SK-N-SH (cell line): ENCODE data around the gene EDDM13.

ENCODE experiments used
- ELF1 ChIP-seq: IDR thresholded peaks from 2 replicates; pipeline ENCODE4 v1.4.0; 2012
- EP300 ChIP-seq, 2 experiments: IDR thresholded peaks; 2 replicates each; pipeline versions ENCODE4 v1.4.0 to v1.6.1; 2012; ENCODE audit warnings: borderline replicate concordance in 1 of 2, low read depth in 1 of 2, low read length in 1 of 2
- POLR2AphosphoS5 ChIP-seq: IDR thresholded peaks from 2 replicates; pipeline ENCODE4 v1.6.1; 2012; ENCODE audit warnings: low read depth, low read length
- RFX5 ChIP-seq: IDR thresholded peaks from 2 replicates; pipeline ENCODE4 v1.6.1; 2012; ENCODE audit warnings: mild to moderate bottlenecking, improper control_type of control experiment, low read length
- SIN3A ChIP-seq: IDR thresholded peaks from 2 replicates; pipeline ENCODE4 v1.6.1; 2012; ENCODE audit warnings: low read depth, mild to moderate bottlenecking, low read length, moderate library complexity, borderline replicate concordance
- SMC3 ChIP-seq: IDR thresholded peaks from 2 replicates; pipeline ENCODE4 v1.6.1; 2012; ENCODE audit warnings: low read depth, low read length, improper control_type of control experiment
- USF1 ChIP-seq: IDR thresholded peaks from 2 replicates; pipeline ENCODE4 v1.4.0; 2012; ENCODE audit warnings: low read depth, borderline replicate concordance
- YY1 ChIP-seq: IDR thresholded peaks from 2 replicates; pipeline ENCODE4 v1.4.0; 2012; ENCODE audit warnings: low read depth, mild to moderate bottlenecking
- TF ChIP-seq, protein P1 (sequence below): IDR thresholded peaks from 2 replicates; pipeline ENCODE4 v1.6.1; 2012; ENCODE audit warnings: mild to moderate bottlenecking, low read depth, low read length, moderate library complexity
- TF ChIP-seq, protein P2 (sequence below): fragments of 200-600 bp; sonication (generic); IDR thresholded peaks from 2 replicates; pipeline ENCODE4 v1.6.1; 2017; ENCODE audit warnings: antibody characterized with exemption, mild to moderate bottlenecking, moderate library complexity

- TF ChIP-seq ELF1 (no peak), POLR2AphosphoS5 (no peak), SIN3A (no peak), USF1 (no peak), RFX5 (no peak), SMC3 (no peak), EP300 (IDR thresholded peaks at IDR 0.05; ENCODE audit: borderline replicate concordance in 1 of 2, low read depth in 1 of 2, low read length in 1 of 2) (no peak), YY1 (no peak)
- TF ChIP-seq, protein P1, sequence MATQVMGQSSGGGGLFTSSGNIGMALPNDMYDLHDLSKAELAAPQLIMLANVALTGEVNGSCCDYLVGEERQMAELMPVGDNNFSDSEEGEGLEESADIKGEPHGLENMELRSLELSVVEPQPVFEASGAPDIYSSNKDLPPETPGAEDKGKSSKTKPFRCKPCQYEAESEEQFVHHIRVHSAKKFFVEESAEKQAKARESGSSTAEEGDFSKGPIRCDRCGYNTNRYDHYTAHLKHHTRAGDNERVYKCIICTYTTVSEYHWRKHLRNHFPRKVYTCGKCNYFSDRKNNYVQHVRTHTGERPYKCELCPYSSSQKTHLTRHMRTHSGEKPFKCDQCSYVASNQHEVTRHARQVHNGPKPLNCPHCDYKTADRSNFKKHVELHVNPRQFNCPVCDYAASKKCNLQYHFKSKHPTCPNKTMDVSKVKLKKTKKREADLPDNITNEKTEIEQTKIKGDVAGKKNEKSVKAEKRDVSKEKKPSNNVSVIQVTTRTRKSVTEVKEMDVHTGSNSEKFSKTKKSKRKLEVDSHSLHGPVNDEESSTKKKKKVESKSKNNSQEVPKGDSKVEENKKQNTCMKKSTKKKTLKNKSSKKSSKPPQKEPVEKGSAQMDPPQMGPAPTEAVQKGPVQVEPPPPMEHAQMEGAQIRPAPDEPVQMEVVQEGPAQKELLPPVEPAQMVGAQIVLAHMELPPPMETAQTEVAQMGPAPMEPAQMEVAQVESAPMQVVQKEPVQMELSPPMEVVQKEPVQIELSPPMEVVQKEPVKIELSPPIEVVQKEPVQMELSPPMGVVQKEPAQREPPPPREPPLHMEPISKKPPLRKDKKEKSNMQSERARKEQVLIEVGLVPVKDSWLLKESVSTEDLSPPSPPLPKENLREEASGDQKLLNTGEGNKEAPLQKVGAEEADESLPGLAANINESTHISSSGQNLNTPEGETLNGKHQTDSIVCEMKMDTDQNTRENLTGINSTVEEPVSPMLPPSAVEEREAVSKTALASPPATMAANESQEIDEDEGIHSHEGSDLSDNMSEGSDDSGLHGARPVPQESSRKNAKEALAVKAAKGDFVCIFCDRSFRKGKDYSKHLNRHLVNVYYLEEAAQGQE: no peak
- TF ChIP-seq, protein P2, sequence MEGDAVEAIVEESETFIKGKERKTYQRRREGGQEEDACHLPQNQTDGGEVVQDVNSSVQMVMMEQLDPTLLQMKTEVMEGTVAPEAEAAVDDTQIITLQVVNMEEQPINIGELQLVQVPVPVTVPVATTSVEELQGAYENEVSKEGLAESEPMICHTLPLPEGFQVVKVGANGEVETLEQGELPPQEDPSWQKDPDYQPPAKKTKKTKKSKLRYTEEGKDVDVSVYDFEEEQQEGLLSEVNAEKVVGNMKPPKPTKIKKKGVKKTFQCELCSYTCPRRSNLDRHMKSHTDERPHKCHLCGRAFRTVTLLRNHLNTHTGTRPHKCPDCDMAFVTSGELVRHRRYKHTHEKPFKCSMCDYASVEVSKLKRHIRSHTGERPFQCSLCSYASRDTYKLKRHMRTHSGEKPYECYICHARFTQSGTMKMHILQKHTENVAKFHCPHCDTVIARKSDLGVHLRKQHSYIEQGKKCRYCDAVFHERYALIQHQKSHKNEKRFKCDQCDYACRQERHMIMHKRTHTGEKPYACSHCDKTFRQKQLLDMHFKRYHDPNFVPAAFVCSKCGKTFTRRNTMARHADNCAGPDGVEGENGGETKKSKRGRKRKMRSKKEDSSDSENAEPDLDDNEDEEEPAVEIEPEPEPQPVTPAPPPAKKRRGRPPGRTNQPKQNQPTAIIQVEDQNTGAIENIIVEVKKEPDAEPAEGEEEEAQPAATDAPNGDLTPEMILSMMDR: no peak
Measured at GRCh38 chr19:56223481-56223880, 49.1 kb upstream of the EDDM13 start.
